SK-N-SH treated with all-trans-retinoic acid at 6 μM for 48 hours (cell line): ENCODE measurements around the gene ATRNL1.
A peak's percentile ranks its signal among the peaks of the same experiment; 100 is the strongest.

Experiments used
- ATAC-seq: fragments of 200-7000 bp; cut with Tn5 transposase; 3 replicates; pipeline ENCODE4 v1.9.1; 2020; ENCODE audit warnings: mild to moderate bottlenecking, moderate library complexity
- ARNTL ChIP-seq: fragments of 450-650 bp; formaldehyde crosslinking; IDR thresholded peaks from 2 replicates; pipeline ENCODE4 v1.5.0; 2020; ENCODE audit warnings: low read depth, mild to moderate bottlenecking, moderate library complexity, borderline replicate concordance
- BACH2 ChIP-seq: fragments of 250-450 bp; sonication (Bioruptor Pico); IDR thresholded peaks from 2 replicates; pipeline ENCODE4 v1.9.0; 2021; ENCODE audit warnings: mild to moderate bottlenecking, borderline replicate concordance
- CREB5 ChIP-seq: fragments of 250-450 bp; sonication (Bioruptor Pico); IDR thresholded peaks from 2 replicates; pipeline ENCODE4 v1.5.1; 2020; ENCODE audit warnings: low read depth, mild to moderate bottlenecking, moderate library complexity
- CSDC2 ChIP-seq: fragments of 250-450 bp; sonication (Bioruptor Pico); IDR thresholded peaks from 2 replicates; pipeline ENCODE4 v1.5.0; 2020; ENCODE audit warnings: mild to moderate bottlenecking, moderate library complexity
- CSRNP3 ChIP-seq: fragments of 250-450 bp; sonication (Bioruptor Pico); IDR thresholded peaks from 2 replicates; pipeline ENCODE4 v1.5.1; 2021; ENCODE audit warnings: mild to moderate bottlenecking, moderate library complexity
- ESRRG ChIP-seq: fragments of 250-450 bp; sonication (Bioruptor Pico); IDR thresholded peaks from 2 replicates; pipeline ENCODE4 v1.6.1; 2021; ENCODE audit warnings: mild to moderate bottlenecking
- GLIS3 ChIP-seq: fragments of 250-450 bp; sonication (Bioruptor Pico); IDR thresholded peaks from 2 replicates; pipeline ENCODE4 v1.5.0; 2020; ENCODE audit warnings: mild to moderate bottlenecking, moderate library complexity
- ISL1 ChIP-seq: fragments of 250-450 bp; sonication (Bioruptor Pico); IDR thresholded peaks from 2 replicates; pipeline ENCODE4 v2.1.2; 2022; ENCODE audit warnings: mild to moderate bottlenecking, moderate library complexity
- OSR1 ChIP-seq: fragments of 250-450 bp; sonication (Bioruptor Pico); IDR thresholded peaks from 2 replicates; pipeline ENCODE4 v1.8.0; 2022; ENCODE audit warnings: moderate library complexity, mild to moderate bottlenecking, inconsistent platforms
- POU6F1 ChIP-seq: fragments of 250-450 bp; sonication (Bioruptor Pico); IDR thresholded peaks from 2 replicates; pipeline ENCODE4 v1.8.0; 2021; ENCODE audit warnings: low read depth, mild to moderate bottlenecking, moderate library complexity, borderline replicate concordance
- PPARA ChIP-seq: fragments of 250-450 bp; sonication (Bioruptor Pico); IDR thresholded peaks from 2 replicates; pipeline ENCODE4 v1.5.0; 2020; ENCODE audit warnings: mild to moderate bottlenecking, borderline replicate concordance
- RARB ChIP-seq: fragments of 250-450 bp; sonication (Bioruptor Pico); IDR thresholded peaks from 2 replicates; pipeline ENCODE4 v1.8.0; 2021; ENCODE audit warnings: mild to moderate bottlenecking, moderate library complexity
- SNAI2 ChIP-seq: fragments of 250-450 bp; sonication (Bioruptor Pico); IDR thresholded peaks from 2 replicates; pipeline ENCODE4 v1.5.0; 2020; ENCODE audit warnings: mild to moderate bottlenecking, moderate library complexity
- TCF4 ChIP-seq: fragments of 250-450 bp; sonication (Bioruptor Pico); IDR thresholded peaks from 2 replicates; pipeline ENCODE4 v1.8.0; 2021; ENCODE audit warnings: mild to moderate bottlenecking, moderate library complexity, borderline replicate concordance
- TOX ChIP-seq: fragments of 250-450 bp; sonication (Bioruptor Pico); IDR thresholded peaks from 2 replicates; pipeline ENCODE4 v1.8.0; 2021; ENCODE audit warnings: mild to moderate bottlenecking, moderate library complexity, borderline replicate concordance
- TSHZ2 ChIP-seq: fragments of 250-450 bp; sonication (Bioruptor Pico); IDR thresholded peaks from 2 replicates; pipeline ENCODE4 v1.5.0; 2020; ENCODE audit warnings: mild to moderate bottlenecking, moderate library complexity
- ZC3H10 ChIP-seq: fragments of 250-450 bp; sonication (Bioruptor Pico); IDR thresholded peaks from 2 replicates; pipeline ENCODE4 v1.5.1; 2021; ENCODE audit warnings: mild to moderate bottlenecking, moderate library complexity
- ZNF565 ChIP-seq: fragments of 450-650 bp; formaldehyde crosslinking; conservative IDR thresholded peaks from 2 replicates; pipeline ENCODE4 v1.5.0; 2020; ENCODE audit warnings: low read depth, mild to moderate bottlenecking, moderate library complexity
- ZNF8 ChIP-seq: fragments of 450-650 bp; formaldehyde crosslinking; IDR thresholded peaks from 2 replicates; pipeline ENCODE4 v1.5.0; 2020; ENCODE audit warnings: mild to moderate bottlenecking, moderate library complexity
- TF ChIP-seq, protein P1 (sequence below): fragments of 250-450 bp; sonication (Bioruptor Pico); IDR thresholded peaks from 2 replicates; pipeline ENCODE4 v1.8.0; 2020; ENCODE audit warnings: mild to moderate bottlenecking, moderate library complexity, borderline replicate concordance

ATRNL1 gene

GRCh38 chr10:115950320-115950719 is 857.2 kb downstream of the ATRNL1 start (continued):
- TF ChIP-seq POU6F1 (CRISPR knock-in tag) (no peak), ZNF8 (no peak), PPARA (no peak)
- TF ChIP-seq, all 23 proteins: peak for 0

DNA sequence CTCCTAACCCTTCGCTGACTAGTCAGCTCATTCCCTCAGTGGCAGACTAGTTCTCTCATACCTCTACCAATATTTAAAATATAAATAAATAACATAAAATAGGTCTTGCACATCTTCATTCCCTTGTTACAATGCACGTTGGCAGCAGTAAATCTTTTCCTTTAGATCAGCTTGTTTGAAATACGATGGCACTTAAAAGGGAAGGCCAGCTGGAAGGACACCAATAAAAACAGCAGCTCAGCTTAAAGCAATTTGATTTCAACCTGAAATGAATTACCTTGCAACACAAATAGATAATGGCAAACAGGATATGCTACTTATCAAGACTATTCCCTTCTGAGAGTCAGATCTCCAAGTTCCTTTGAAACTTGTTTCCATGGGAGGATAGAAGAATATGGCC is 858.1 kb downstream of the ATRNL1 start:
- no peak for ATAC-seq
- TF ChIP-seq TCF4 (CRISPR knock-in tag) (peak; percentile 49; the same call in 1 of the 2 replicates), ESRRG (no peak), TOX (CRISPR knock-in tag) (no peak), ISL1 (CRISPR knock-in tag) (peak; percentile 96), TSHZ2 (CRISPR knock-in tag) (peak; percentile 74; the same call in 1 of the 2 replicates), PPARA (no peak)

DNA sequence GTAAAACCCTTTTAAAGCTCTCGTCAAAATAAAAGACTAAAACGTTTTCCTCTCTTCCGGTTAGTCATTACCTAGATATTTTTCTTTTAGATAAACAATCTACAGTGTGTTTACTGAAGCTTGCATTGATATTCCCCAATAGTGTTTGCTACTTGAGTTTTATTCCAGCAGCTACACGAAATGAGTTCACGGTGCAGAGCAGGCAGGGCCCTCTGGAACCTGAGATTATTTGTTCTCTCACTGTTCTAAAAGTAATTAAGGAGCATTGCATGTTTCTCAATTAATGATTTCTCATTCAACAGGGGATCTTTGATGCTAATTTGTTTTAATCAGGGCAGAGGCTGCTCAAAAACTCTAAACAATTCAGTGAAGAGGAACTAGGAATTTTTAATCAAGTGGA is 860.1 kb downstream of the ATRNL1 start:
- ATAC-seq, result no peak
- TF ChIP-seq BACH2 (CRISPR knock-in tag), result no peak
- no peak for TF ChIP-seq RARB (CRISPR knock-in tag)
- TF ChIP-seq ZNF565 (CRISPR knock-in tag), result no peak
- TF ChIP-seq CSRNP3 (CRISPR knock-in tag), result no peak
- TF ChIP-seq CSDC2, result no peak
- no peak for TF ChIP-seq TCF4 (CRISPR knock-in tag)
- no peak for TF ChIP-seq GLIS3
- TF ChIP-seq ZC3H10 (CRISPR knock-in tag), result no peak
- TF ChIP-seq, protein P1, sequence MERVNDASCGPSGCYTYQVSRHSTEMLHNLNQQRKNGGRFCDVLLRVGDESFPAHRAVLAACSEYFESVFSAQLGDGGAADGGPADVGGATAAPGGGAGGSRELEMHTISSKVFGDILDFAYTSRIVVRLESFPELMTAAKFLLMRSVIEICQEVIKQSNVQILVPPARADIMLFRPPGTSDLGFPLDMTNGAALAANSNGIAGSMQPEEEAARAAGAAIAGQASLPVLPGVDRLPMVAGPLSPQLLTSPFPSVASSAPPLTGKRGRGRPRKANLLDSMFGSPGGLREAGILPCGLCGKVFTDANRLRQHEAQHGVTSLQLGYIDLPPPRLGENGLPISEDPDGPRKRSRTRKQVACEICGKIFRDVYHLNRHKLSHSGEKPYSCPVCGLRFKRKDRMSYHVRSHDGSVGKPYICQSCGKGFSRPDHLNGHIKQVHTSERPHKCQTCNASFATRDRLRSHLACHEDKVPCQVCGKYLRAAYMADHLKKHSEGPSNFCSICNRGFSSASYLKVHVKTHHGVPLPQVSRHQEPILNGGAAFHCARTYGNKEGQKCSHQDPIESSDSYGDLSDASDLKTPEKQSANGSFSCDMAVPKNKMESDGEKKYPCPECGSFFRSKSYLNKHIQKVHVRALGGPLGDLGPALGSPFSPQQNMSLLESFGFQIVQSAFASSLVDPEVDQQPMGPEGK, result no peak
- TF ChIP-seq ARNTL, result no peak
- no peak for TF ChIP-seq POU6F1 (CRISPR knock-in tag)
- TF ChIP-seq PPARA, result no peak
- TF ChIP-seq CREB5 (CRISPR knock-in tag), result no peak
- TF ChIP-seq OSR1 (CRISPR knock-in tag), result no peak
- TF ChIP-seq ZNF8, result no peak
- TF ChIP-seq SNAI2 (CRISPR knock-in tag), result no peak
